BJ (cell line): ENCODE measurements around the gene TMEM74B. TPM values are rescaled to one million over a fixed set of nuclear protein-coding genes. Genes with fewer than 3 reads are reported as not detected.
A peak's percentile ranks its signal among the peaks of the same experiment; 100 is the strongest.
"Not testable (repeated sequence)": the region's sequence is repeated elsewhere in the genome, so short reads cannot be mapped to it uniquely, and the experiment has no call there.

Experiments used
- CTCF ChIA-PET: fragments of 350-600 bp; formaldehyde crosslinking; extraction: SDS; loops from one replicate; lab custom pipeline; 2021; ENCODE audit warnings: antibody characterized with exemption, inconsistent platforms; lab: Yijun Ruan, JAX
- POLR2A ChIA-PET: fragments of 300-600 bp; sonication (Branson Sonifier 250); formaldehyde crosslinking; extraction: SDS; loops from one replicate; lab custom pipeline; 2021; ENCODE audit warnings: antibody characterized with exemption; lab: Charles Lee
- DNase-seq: peaks from one replicate; pipeline ENCODE4 v3.0.0-alpha.2; 2011; ENCODE audit warnings: low read depth
- H3K27me3 ChIP-seq: 2 replicates; pipeline ENCODE4 v1.6.0; 2011; ENCODE audit warnings: low read length; ENCODE audit not compliant: control insufficient read depth, insufficient read depth
- H3K36me3 ChIP-seq: 2 replicates; pipeline ENCODE4 v1.5.1; 2011; ENCODE audit warnings: low read length; ENCODE audit not compliant: control insufficient read depth, insufficient read depth
- H3K4me3 ChIP-seq: 2 replicates; pipeline ENCODE4 v1.5.1; 2011; ENCODE audit warnings: low read depth, mild to moderate bottlenecking, control low read depth, low read length
- polyA plus RNA-seq: library from polyadenylated mRNA; depleted of rRNA; stranded (reverse); fragments of >200 nt; gene quantifications from 2 replicates; pipeline ENCODE4 v1.2.3, GENCODE V29; 2011
- TF ChIP-seq, protein P1 (sequence below): IDR thresholded peaks from 2 replicates; pipeline ENCODE4 v1.5.1; 2011; ENCODE audit warnings: low read depth, mild to moderate bottlenecking, control low read depth, inconsistent platforms, low read length, moderate library complexity; ENCODE audit not compliant: insufficient read depth

The TMEM74B gene
- polyA plus RNA-seq, 1 experiment: 0.04 TPM

- H3K4me3 ChIP-seq: peak overlapping the region; percentile 44
- DNase-seq: no peak
- peaks cover 2% of the 10 kb centered on the region; the same call in 1 of the 2 replicates for H3K27me3 ChIP-seq
- POLR2A ChIA-PET: no interaction called here
- no peaks in the 10 kb centered on the region for H3K36me3 ChIP-seq
- TF ChIP-seq, protein P1, sequence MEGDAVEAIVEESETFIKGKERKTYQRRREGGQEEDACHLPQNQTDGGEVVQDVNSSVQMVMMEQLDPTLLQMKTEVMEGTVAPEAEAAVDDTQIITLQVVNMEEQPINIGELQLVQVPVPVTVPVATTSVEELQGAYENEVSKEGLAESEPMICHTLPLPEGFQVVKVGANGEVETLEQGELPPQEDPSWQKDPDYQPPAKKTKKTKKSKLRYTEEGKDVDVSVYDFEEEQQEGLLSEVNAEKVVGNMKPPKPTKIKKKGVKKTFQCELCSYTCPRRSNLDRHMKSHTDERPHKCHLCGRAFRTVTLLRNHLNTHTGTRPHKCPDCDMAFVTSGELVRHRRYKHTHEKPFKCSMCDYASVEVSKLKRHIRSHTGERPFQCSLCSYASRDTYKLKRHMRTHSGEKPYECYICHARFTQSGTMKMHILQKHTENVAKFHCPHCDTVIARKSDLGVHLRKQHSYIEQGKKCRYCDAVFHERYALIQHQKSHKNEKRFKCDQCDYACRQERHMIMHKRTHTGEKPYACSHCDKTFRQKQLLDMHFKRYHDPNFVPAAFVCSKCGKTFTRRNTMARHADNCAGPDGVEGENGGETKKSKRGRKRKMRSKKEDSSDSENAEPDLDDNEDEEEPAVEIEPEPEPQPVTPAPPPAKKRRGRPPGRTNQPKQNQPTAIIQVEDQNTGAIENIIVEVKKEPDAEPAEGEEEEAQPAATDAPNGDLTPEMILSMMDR: no peak
- CTCF ChIA-PET: interaction anchor here (0.9 to 1.7 kb wide), 5 partner anchors 12 to 1297 kb away, joined by 3 to 5 read pairs (median 3); no protein-coding TSS in a partner anchor
These were observed 40.5 kb upstream of the TMEM74B start for GRCh38 chr20:1225263-1225782.

DNA sequence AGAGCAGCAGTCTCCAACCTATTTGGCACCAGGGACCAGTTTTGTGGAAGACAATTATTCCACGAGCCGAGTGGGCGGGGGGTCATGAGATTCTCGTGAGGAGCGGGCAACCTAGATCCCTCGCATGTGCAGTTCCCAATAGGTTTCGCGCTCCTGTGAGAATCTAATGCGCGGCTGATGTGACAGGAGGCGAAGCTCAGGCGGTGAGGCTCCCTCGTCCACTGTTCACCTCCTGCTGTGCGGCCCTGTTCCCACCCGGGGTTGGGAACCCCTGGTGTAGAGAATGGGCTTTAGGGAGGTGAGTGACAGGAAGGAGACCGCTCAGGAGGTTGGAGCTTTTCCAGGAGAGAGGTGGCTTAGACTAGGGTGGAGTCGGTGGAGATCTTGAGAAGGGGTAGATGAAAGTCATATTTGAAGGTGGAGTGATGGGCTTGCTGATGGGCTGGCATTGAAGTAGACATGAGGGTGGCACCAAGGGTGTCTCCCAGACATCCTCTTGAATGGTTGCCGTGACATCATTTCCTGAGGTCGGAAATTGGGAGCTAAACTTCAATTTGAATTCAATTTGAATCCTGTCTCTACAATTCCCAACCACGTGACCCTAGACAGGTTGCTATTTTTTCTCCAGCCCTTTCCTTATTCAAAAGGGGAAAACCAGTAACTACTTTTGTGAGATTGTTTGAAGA is 39.6 kb upstream of the TMEM74B start:
- Histone ChIP-seq H3K27me3 (peaks cover 2% of the 10 kb centered on the region; the same call in 1 of the 2 replicates), H3K4me3 (no peak overlapping the region), H3K36me3 (no peaks in the 10 kb centered on the region)
- no peak for DNase-seq
- ChIA-PET CTCF (interaction anchor here (1.6 to 2.0 kb wide), 3 partner anchors 11 to 116 kb away, joined by 4 to 5 read pairs (median 5); no protein-coding TSS in a partner anchor), POLR2A (no interaction called here)
- TF ChIP-seq, protein P1: no peak

GRCh38 chr20:1222750-1223149 is 38.0 kb upstream of the TMEM74B start:
- CTCF ChIA-PET: interaction anchor here (2.2 kb wide), 1 partner anchor 10 kb away, joined by 5 read pairs; no protein-coding TSS in a partner anchor

GRCh38 chr20:1216527-1217427 is 32.0 kb upstream of the TMEM74B start:
- CTCF ChIA-PET, H3K4me3 ChIP-seq, H3K27me3 ChIP-seq, H3K36me3 ChIP-seq, DNase-seq, POLR2A ChIA-PET: not testable (repeated sequence)

More at GRCh38 chr20:1222750-1223149, 38.0 kb upstream of the TMEM74B start:
- H3K27me3 ChIP-seq, POLR2A ChIA-PET, H3K4me3 ChIP-seq, H3K36me3 ChIP-seq, DNase-seq: not testable (repeated sequence)

DNA sequence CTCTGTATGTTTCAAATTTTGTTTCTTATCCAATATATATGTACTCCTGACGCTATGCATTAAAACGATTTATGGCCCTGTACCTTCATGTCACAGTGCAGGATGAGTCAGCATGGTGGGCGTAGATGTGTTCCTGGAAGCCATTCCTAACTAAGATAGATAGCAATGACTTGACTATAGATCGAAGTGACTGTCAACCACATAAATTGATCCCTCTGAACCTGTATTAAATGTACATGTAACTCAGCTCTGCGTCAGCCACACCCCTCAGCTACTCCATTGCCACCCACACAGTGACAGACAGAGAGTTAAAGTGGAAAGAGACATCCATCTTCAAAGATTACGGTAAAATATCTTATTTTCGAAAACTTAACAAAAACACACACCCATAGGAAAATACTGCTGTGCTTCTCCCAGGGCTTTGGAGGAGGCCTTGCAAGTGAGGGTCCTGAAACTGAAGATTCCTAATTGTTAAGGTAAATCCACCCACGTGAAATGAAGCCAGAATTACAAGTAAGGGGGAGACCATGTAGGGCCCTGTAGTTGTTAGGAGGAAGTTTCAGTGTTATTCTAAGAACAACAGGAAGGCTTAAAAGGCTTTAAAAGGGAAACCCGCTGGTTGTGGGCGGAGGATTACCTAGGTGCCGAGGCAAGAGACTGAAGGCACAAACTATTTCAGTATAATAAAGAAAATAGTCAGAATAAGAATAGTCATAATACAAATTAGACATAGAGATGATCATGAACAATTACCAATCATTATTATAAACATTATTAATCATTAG is 30.8 kb upstream of the TMEM74B start:
- ChIA-PET CTCF (interaction anchor here (0.8 kb wide), 1 partner anchor 92 kb away, joined by 3 read pairs; no protein-coding TSS in a partner anchor), POLR2A (no interaction called here)
- TF ChIP-seq, protein P1: no peak
- Histone ChIP-seq H3K4me3 (no peak overlapping the region), H3K36me3 (no peaks in the 10 kb centered on the region), H3K27me3 (peaks cover 3% of the 10 kb centered on the region)
- DNase-seq: no peak
